HepG2 (cell line): ENCODE measurements around the gene SLCO4A1. TPM values are rescaled to one million over a fixed set of nuclear protein-coding genes. Genes with fewer than 3 reads are reported as not detected.

Experiments
- ESRRA ChIP-seq: sonication (generic); formaldehyde crosslinking; IDR thresholded peaks from 2 replicates; pipeline ENCODE4 v1.5.1; 2020; ENCODE audit warnings: mild to moderate bottlenecking, low read depth, missing genetic modification reagents
- FOSL2 ChIP-seq: sonication (generic); formaldehyde crosslinking; IDR thresholded peaks from 2 replicates; pipeline ENCODE4 v1.4.0; 2020; ENCODE audit warnings: missing genetic modification reagents
- GFI1 ChIP-seq: sonication (generic); formaldehyde crosslinking; IDR thresholded peaks from 2 replicates; pipeline ENCODE4 v1.5.0; 2020; ENCODE audit warnings: missing genetic modification reagents, mild to moderate bottlenecking, borderline replicate concordance
- GPN1 ChIP-seq: sonication (generic); formaldehyde crosslinking; IDR thresholded peaks from 2 replicates; pipeline ENCODE4 v1.5.1; 2020; ENCODE audit warnings: missing genetic modification reagents, borderline replicate concordance
- HCFC1 ChIP-seq: fragments of 150-350 bp; IDR thresholded peaks from 2 replicates; pipeline ENCODE4 v1.6.1; 2014; ENCODE audit warnings: low read depth, low read length
- HNF4A ChIP-seq: sonication (generic); formaldehyde crosslinking; IDR thresholded peaks from 2 replicates; pipeline ENCODE4 v1.4.0; 2020; ENCODE audit warnings: missing genetic modification reagents
- IKZF1 ChIP-seq: fragments of 450-650 bp; IDR thresholded peaks from 2 replicates; pipeline ENCODE4 v1.7.1; 2016
- MXD4 ChIP-seq: IDR thresholded peaks from 2 replicates; pipeline ENCODE4 v1.6.1; 2016; ENCODE audit warnings: mild to moderate bottlenecking, missing biosample characterization, missing genetic modification reagents
- REPIN1 ChIP-seq: sonication (generic); formaldehyde crosslinking; IDR thresholded peaks from 2 replicates; pipeline ENCODE4 v1.8.0; 2022; ENCODE audit warnings: missing genetic modification reagents, low read depth, mild to moderate bottlenecking, borderline replicate concordance
- TBX3 ChIP-seq: fragments of 450-650 bp; IDR thresholded peaks from 2 replicates; pipeline ENCODE4 v1.6.1; 2017; ENCODE audit warnings: antibody characterized with exemption, mild to moderate bottlenecking, inconsistent platforms, borderline replicate concordance
- THAP11 ChIP-seq: IDR thresholded peaks from 2 replicates; pipeline ENCODE4 v1.6.1; 2016; ENCODE audit warnings: missing biosample characterization, missing genetic modification reagents
- ZC3H13 ChIP-seq: sonication (generic); formaldehyde crosslinking; IDR thresholded peaks from 2 replicates; pipeline ENCODE4 v1.8.1; 2023; ENCODE audit warnings: mild to moderate bottlenecking, missing genetic modification reagents, moderate library complexity
- ZNF180 ChIP-seq: sonication (generic); formaldehyde crosslinking; IDR thresholded peaks from 2 replicates; pipeline ENCODE4 v1.4.0; 2020; ENCODE audit warnings: low read depth, missing genetic modification reagents, borderline replicate concordance
- polyA plus RNA-seq, 8 experiments: library from polyadenylated mRNA; depleted of rRNA in 3 of 8; stranded (reverse) in 7 of 8; unstranded in 1 of 8; fragments of >200 nt; fragmentation: Illumina TruSeq in 4 of 8; extraction: Trizol in 4 of 8; gene quantifications; 2 replicates each; pipeline versions ENCODE4 v1.2.1 to v1.2.3, GENCODE V29; 2011 to 2016; ENCODE audit warnings: low read depth in 4 of 8, missing spikeins in 1 of 8, mixed read lengths in 1 of 8; ENCODE audit not compliant: insufficient read depth in 1 of 8
- total RNA-seq, 5 experiments: library from RNA; depleted of rRNA; stranded (reverse); fragments of >200 nt; fragmentation: Illumina TruSeq; extraction: Trizol; gene quantifications; 2 replicates each; pipeline ENCODE4 v1.2.3, GENCODE V29; 2016; ENCODE audit warnings: low read depth in 1 of 5
- TF ChIP-seq, protein P1 (sequence below): sonication (generic); formaldehyde crosslinking; IDR thresholded peaks from 2 replicates; pipeline ENCODE4 v1.4.0; 2020; ENCODE audit warnings: missing genetic modification reagents
- TF ChIP-seq, protein P2 (sequence below): sonication (generic); formaldehyde crosslinking; IDR thresholded peaks from 2 replicates; pipeline ENCODE4 v1.9.0; 2022; ENCODE audit warnings: low read depth, missing genetic modification reagents
- TF ChIP-seq, protein P3 (sequence below): sonication (generic); formaldehyde crosslinking; IDR thresholded peaks from 2 replicates; pipeline ENCODE4 v1.4.0; 2020; ENCODE audit warnings: mild to moderate bottlenecking, missing genetic modification reagents
- TF ChIP-seq, protein P4 (sequence below): sonication (generic); formaldehyde crosslinking; IDR thresholded peaks from 2 replicates; pipeline ENCODE4 v1.8.0; 2023; ENCODE audit warnings: mild to moderate bottlenecking, missing genetic modification reagents
- TF ChIP-seq, protein P5 (sequence below): sonication (generic); formaldehyde crosslinking; IDR thresholded peaks from 2 replicates; pipeline ENCODE4 v1.4.0; 2020; ENCODE audit warnings: mild to moderate bottlenecking, missing genetic modification reagents
- TF ChIP-seq, protein P6 (sequence below): sonication (generic); formaldehyde crosslinking; IDR thresholded peaks from 2 replicates; pipeline ENCODE4 v1.5.1; 2020; ENCODE audit warnings: missing genetic modification reagents, mild to moderate bottlenecking, borderline replicate concordance

Gene SLCO4A1
- total and polyA plus RNA-seq, 2 of the 13 experiments (the other 11 are each of a cell fraction or from before 2014, with no cell fraction given): 55.5 to 112 TPM

DNA sequence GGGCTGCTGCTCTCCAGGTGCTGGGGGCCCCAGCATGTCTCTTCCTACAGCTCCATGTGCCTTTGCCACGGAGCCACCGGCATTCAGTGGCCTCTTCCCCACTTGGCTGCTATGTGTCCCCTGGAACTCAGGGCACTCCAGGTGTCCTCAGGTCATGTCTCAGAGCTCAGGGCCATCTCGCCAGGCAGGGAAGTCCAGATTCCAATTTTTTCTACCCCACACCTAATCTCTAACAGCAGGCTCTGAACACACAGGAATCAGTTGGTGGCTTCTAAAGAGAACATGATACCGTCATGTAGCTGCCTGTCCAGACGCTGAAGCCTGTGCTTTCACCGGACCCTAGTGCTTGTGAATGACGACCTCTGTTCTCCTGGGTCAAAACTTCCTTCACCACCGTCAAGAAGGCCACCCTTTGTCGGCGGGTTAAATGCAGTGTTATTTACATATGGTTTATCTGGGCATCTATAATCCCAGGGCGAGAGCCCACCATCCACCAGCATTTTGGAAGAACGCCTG, 4.2 kb upstream of the SLCO4A1 start (continued):
- no peak for TF ChIP-seq ZC3H13 (CRISPR knock-in tag)
- TF ChIP-seq, protein P1, sequence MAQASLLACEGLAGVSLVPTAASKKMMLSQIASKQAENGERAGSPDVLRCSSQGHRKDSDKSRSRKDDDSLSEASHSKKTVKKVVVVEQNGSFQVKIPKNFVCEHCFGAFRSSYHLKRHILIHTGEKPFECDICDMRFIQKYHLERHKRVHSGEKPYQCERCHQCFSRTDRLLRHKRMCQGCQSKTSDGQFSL (CRISPR knock-in tag): no peak
- TF ChIP-seq ESRRA (CRISPR knock-in tag): no peak
- TF ChIP-seq, protein P2, sequence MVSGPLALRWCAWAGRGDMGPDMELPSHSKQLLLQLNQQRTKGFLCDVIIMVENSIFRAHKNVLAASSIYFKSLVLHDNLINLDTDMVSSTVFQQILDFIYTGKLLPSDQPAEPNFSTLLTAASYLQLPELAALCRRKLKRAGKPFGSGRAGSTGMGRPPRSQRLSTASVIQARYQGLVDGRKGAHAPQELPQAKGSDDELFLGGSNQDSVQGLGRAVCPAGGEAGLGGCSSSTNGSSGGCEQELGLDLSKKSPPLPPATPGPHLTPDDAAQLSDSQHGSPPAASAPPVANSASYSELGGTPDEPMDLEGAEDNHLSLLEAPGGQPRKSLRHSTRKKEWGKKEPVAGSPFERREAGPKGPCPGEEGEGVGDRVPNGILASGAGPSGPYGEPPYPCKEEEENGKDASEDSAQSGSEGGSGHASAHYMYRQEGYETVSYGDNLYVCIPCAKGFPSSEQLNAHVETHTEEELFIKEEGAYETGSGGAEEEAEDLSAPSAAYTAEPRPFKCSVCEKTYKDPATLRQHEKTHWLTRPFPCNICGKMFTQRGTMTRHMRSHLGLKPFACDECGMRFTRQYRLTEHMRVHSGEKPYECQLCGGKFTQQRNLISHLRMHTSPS: peak; percentile 50; the same call in 1 of the 2 replicates
- no peak for TF ChIP-seq TBX3
- no peak for TF ChIP-seq HCFC1
- TF ChIP-seq GFI1 (CRISPR knock-in tag): no peak
- TF ChIP-seq IKZF1: no peak
- peak; percentile 55 for TF ChIP-seq HNF4A (CRISPR knock-in tag)
- peak; percentile 12; the same call in 1 of the 2 replicates for TF ChIP-seq REPIN1
- no peak for TF ChIP-seq ZNF180 (CRISPR knock-in tag)
- TF ChIP-seq, protein P3, sequence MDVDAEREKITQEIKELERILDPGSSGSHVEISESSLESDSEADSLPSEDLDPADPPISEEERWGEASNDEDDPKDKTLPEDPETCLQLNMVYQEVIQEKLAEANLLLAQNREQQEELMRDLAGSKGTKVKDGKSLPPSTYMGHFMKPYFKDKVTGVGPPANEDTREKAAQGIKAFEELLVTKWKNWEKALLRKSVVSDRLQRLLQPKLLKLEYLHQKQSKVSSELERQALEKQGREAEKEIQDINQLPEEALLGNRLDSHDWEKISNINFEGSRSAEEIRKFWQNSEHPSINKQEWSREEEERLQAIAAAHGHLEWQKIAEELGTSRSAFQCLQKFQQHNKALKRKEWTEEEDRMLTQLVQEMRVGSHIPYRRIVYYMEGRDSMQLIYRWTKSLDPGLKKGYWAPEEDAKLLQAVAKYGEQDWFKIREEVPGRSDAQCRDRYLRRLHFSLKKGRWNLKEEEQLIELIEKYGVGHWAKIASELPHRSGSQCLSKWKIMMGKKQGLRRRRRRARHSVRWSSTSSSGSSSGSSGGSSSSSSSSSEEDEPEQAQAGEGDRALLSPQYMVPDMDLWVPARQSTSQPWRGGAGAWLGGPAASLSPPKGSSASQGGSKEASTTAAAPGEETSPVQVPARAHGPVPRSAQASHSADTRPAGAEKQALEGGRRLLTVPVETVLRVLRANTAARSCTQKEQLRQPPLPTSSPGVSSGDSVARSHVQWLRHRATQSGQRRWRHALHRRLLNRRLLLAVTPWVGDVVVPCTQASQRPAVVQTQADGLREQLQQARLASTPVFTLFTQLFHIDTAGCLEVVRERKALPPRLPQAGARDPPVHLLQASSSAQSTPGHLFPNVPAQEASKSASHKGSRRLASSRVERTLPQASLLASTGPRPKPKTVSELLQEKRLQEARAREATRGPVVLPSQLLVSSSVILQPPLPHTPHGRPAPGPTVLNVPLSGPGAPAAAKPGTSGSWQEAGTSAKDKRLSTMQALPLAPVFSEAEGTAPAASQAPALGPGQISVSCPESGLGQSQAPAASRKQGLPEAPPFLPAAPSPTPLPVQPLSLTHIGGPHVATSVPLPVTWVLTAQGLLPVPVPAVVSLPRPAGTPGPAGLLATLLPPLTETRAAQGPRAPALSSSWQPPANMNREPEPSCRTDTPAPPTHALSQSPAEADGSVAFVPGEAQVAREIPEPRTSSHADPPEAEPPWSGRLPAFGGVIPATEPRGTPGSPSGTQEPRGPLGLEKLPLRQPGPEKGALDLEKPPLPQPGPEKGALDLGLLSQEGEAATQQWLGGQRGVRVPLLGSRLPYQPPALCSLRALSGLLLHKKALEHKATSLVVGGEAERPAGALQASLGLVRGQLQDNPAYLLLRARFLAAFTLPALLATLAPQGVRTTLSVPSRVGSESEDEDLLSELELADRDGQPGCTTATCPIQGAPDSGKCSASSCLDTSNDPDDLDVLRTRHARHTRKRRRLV: no peak; the same call in 1 of the 2 replicates
- TF ChIP-seq, protein P4, sequence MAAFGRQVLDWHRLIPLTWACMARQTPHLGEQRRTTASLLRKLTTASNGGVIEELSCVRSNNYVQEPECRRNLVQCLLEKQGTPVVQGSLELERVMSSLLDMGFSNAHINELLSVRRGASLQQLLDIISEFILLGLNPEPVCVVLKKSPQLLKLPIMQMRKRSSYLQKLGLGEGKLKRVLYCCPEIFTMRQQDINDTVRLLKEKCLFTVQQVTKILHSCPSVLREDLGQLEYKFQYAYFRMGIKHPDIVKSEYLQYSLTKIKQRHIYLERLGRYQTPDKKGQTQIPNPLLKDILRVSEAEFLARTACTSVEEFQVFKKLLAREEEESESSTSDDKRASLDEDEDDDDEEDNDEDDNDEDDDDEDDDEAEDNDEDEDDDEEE (CRISPR knock-in tag): 0 out of 2 replicates have a peak, but pooled peaks have one; percentile 48
- TF ChIP-seq MXD4 (CRISPR knock-in tag): no peak
- TF ChIP-seq FOSL2 (CRISPR knock-in tag): no peak
- TF ChIP-seq, protein P5, sequence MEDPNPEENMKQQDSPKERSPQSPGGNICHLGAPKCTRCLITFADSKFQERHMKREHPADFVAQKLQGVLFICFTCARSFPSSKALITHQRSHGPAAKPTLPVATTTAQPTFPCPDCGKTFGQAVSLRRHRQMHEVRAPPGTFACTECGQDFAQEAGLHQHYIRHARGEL (CRISPR knock-in tag): no peak
- TF ChIP-seq GPN1: no peak
- TF ChIP-seq THAP11 (CRISPR knock-in tag): no peak
- TF ChIP-seq, protein P6, sequence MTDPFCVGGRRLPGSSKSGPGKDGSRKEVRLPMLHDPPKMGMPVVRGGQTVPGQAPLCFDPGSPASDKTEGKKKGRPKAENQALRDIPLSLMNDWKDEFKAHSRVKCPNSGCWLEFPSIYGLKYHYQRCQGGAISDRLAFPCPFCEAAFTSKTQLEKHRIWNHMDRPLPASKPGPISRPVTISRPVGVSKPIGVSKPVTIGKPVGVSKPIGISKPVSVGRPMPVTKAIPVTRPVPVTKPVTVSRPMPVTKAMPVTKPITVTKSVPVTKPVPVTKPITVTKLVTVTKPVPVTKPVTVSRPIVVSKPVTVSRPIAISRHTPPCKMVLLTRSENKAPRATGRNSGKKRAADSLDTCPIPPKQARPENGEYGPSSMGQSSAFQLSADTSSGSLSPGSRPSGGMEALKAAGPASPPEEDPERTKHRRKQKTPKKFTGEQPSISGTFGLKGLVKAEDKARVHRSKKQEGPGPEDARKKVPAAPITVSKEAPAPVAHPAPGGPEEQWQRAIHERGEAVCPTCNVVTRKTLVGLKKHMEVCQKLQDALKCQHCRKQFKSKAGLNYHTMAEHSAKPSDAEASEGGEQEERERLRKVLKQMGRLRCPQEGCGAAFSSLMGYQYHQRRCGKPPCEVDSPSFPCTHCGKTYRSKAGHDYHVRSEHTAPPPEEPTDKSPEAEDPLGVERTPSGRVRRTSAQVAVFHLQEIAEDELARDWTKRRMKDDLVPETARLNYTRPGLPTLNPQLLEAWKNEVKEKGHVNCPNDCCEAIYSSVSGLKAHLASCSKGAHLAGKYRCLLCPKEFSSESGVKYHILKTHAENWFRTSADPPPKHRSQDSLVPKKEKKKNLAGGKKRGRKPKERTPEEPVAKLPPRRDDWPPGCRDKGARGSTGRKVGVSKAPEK (CRISPR knock-in tag): no peak
